ENCODE results near the gene TIPIN.

DNA sequence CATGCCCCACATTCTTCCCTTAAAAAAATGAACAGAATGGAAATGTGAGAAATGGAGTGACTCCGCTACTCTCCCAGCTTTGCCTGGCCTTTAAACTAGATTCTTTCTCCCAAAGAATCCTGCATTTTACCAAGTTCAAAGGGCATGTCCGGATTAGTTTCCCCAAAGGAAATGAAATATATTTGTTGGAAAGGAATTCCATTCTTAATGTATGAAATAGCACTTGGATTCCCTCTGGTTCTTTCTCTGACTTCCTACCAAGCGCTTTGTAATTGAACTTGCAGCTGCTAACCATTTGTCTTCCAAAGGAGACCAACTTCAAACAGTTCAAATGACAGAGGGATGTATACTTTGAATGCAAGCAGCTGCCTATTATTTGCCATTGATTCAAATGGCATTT lies 49.1 kb upstream of the TIPIN start:
- TF ChIP-seq, protein P1, sequence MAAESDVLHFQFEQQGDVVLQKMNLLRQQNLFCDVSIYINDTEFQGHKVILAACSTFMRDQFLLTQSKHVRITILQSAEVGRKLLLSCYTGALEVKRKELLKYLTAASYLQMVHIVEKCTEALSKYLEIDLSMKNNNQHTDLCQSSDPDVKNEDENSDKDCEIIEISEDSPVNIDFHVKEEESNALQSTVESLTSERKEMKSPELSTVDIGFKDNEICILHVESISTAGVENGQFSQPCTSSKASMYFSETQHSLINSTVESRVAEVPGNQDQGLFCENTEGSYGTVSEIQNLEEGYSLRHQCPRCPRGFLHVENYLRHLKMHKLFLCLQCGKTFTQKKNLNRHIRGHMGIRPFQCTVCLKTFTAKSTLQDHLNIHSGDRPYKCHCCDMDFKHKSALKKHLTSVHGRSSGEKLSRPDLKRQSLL (tag by site-specific recombination; IDR thresholded peaks at IDR 0.05), result no peak
- TF ChIP-seq, protein P2, sequence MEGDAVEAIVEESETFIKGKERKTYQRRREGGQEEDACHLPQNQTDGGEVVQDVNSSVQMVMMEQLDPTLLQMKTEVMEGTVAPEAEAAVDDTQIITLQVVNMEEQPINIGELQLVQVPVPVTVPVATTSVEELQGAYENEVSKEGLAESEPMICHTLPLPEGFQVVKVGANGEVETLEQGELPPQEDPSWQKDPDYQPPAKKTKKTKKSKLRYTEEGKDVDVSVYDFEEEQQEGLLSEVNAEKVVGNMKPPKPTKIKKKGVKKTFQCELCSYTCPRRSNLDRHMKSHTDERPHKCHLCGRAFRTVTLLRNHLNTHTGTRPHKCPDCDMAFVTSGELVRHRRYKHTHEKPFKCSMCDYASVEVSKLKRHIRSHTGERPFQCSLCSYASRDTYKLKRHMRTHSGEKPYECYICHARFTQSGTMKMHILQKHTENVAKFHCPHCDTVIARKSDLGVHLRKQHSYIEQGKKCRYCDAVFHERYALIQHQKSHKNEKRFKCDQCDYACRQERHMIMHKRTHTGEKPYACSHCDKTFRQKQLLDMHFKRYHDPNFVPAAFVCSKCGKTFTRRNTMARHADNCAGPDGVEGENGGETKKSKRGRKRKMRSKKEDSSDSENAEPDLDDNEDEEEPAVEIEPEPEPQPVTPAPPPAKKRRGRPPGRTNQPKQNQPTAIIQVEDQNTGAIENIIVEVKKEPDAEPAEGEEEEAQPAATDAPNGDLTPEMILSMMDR (tag by site-specific recombination; IDR thresholded peaks at IDR 0.05), result no peak
- no peak for TF ChIP-seq MEIS1 (CRISPR knock-in tag; IDR thresholded peaks at IDR 0.05; ENCODE audit: borderline replicate concordance)
- TF ChIP-seq ZNF654 (tag by site-specific recombination; IDR thresholded peaks at IDR 0.05; ENCODE audit: low read depth), result no peak
- no peak for TF ChIP-seq ZBTB48 (tag by site-specific recombination; IDR thresholded peaks at IDR 0.05)
